Stimulated activated memory B cell treated with anti-CD40 and anti-IgM and Interleukin-4, amounts not matched to agents 10 μg/mL and 1 μg/mL and 100 μg/mL, for 72 hours (primary cell): ENCODE results near the gene TP73.
A peak's percentile ranks its signal among the peaks of the same experiment; 100 is the strongest.

Experiments used
- ATAC-seq: fragments of 150-1000 bp; cut with Tn5 transposase; 2 replicates; pipeline ENCODE4 v1.10.0; 2021
- H3K27ac Mint-ChIP-seq: one replicate; pipeline ENCODE4 v1.8.0; 2022; ENCODE audit warnings: mild to moderate bottlenecking, mixed read lengths
- H3K27me3 Mint-ChIP-seq: one replicate; pipeline ENCODE4 v1.8.0; 2022; ENCODE audit warnings: mixed read lengths
- H3K36me3 Mint-ChIP-seq: one replicate; pipeline ENCODE4 v1.8.0; 2022; ENCODE audit warnings: mixed read lengths
- H3K4me1 Mint-ChIP-seq: one replicate; pipeline ENCODE4 v1.8.0; 2022; ENCODE audit warnings: mixed read lengths
- H3K4me3 Mint-ChIP-seq: one replicate; pipeline ENCODE4 v1.8.0; 2022; ENCODE audit warnings: mild to moderate bottlenecking, moderate library complexity, mixed read lengths
- H3K9me3 Mint-ChIP-seq: one replicate; pipeline ENCODE4 v1.8.0; 2022; ENCODE audit warnings: mixed read lengths

Gene TP73

GRCh38 chr1:3690282-3691065 lies 38.2 kb downstream of the TP73 start:
- peaks cover 25% of the 10 kb centered on the region for H3K4me1 Mint-ChIP-seq
- no peak overlapping the region for H3K4me3 Mint-ChIP-seq
- H3K9me3 Mint-ChIP-seq: no peaks in the 10 kb centered on the region
- no peaks in the 10 kb centered on the region for H3K36me3 Mint-ChIP-seq
- peaks cover 31% of the 10 kb centered on the region for H3K27me3 Mint-ChIP-seq
- H3K27ac Mint-ChIP-seq: no peak overlapping the region
- no peak for ATAC-seq

GRCh38 chr1:3691421-3692204 lies 39.3 kb downstream of the TP73 start:
- Mint-ChIP-seq H3K4me1 (peaks cover 33% of the 10 kb centered on the region), H3K36me3 (no peaks in the 10 kb centered on the region), H3K4me3 (no peak overlapping the region), H3K27ac (no peak overlapping the region), H3K27me3 (peaks cover 42% of the 10 kb centered on the region), H3K9me3 (no peaks in the 10 kb centered on the region)
- ATAC-seq: no peak

- no peak for ATAC-seq
- Mint-ChIP-seq H3K27me3 (peaks cover 49% of the 10 kb centered on the region), H3K9me3 (no peaks in the 10 kb centered on the region), H3K4me1 (peaks cover 31% of the 10 kb centered on the region), H3K27ac (no peak overlapping the region), H3K4me3 (no peak overlapping the region), H3K36me3 (no peaks in the 10 kb centered on the region)
These were observed 40.3 kb downstream of the TP73 start for GRCh38 chr1:3692598-3692997.

GRCh38 chr1:3693321-3693720 lies 41.0 kb downstream of the TP73 start:
- H3K4me3 Mint-ChIP-seq: no peak overlapping the region
- peaks cover 49% of the 10 kb centered on the region for H3K27me3 Mint-ChIP-seq
- ATAC-seq: no peak
- no peaks in the 10 kb centered on the region for H3K36me3 Mint-ChIP-seq
- H3K4me1 Mint-ChIP-seq: peaks cover 24% of the 10 kb centered on the region
- no peaks in the 10 kb centered on the region for H3K9me3 Mint-ChIP-seq
- no peak overlapping the region for H3K27ac Mint-ChIP-seq

GRCh38 chr1:3695326-3696217 lies 43.3 kb downstream of the TP73 start:
- ATAC-seq: peak; percentile 63
- Mint-ChIP-seq H3K27me3 (peaks cover 58% of the 10 kb centered on the region), H3K36me3 (no peaks in the 10 kb centered on the region), H3K4me1 (peaks cover 10% of the 10 kb centered on the region), H3K9me3 (no peaks in the 10 kb centered on the region), H3K27ac (no peak overlapping the region), H3K4me3 (peak overlapping the region; percentile 58)

GRCh38 chr1:3696689-3697088 lies 44.4 kb downstream of the TP73 start:
- no peak for ATAC-seq
- Mint-ChIP-seq H3K4me3 (no peak overlapping the region), H3K36me3 (no peaks in the 10 kb centered on the region), H3K27ac (no peak overlapping the region), H3K4me1 (peaks cover 10% of the 10 kb centered on the region), H3K27me3 (peaks cover 68% of the 10 kb centered on the region), H3K9me3 (no peaks in the 10 kb centered on the region)

- H3K4me1 Mint-ChIP-seq: peaks cover 10% of the 10 kb centered on the region
- peaks cover 68% of the 10 kb centered on the region for H3K27me3 Mint-ChIP-seq
- no peaks in the 10 kb centered on the region for H3K9me3 Mint-ChIP-seq
- no peak overlapping the region for H3K4me3 Mint-ChIP-seq
- ATAC-seq: no peak
- no peak overlapping the region for H3K27ac Mint-ChIP-seq
- no peaks in the 10 kb centered on the region for H3K36me3 Mint-ChIP-seq
These were observed 44.8 kb downstream of the TP73 start for GRCh38 chr1:3697104-3697503.

- no peak for ATAC-seq
These were observed 45.5 kb downstream of the TP73 start for GRCh38 chr1:3697810-3698209.

GRCh38 chr1:3698660-3699408 lies 46.5 kb downstream of the TP73 start:
- H3K27ac Mint-ChIP-seq: no peak overlapping the region
- H3K36me3 Mint-ChIP-seq: no peaks in the 10 kb centered on the region
- no peaks in the 10 kb centered on the region for H3K9me3 Mint-ChIP-seq
- no peak for ATAC-seq
- H3K27me3 Mint-ChIP-seq: peaks cover 74% of the 10 kb centered on the region
- peaks cover 16% of the 10 kb centered on the region for H3K4me1 Mint-ChIP-seq
- no peak overlapping the region for H3K4me3 Mint-ChIP-seq

More at GRCh38 chr1:3697810-3698209, 45.5 kb downstream of the TP73 start:
- Mint-ChIP-seq H3K4me3 (no peak overlapping the region), H3K27ac (no peak overlapping the region), H3K9me3 (no peaks in the 10 kb centered on the region), H3K4me1 (peaks cover 10% of the 10 kb centered on the region), H3K27me3 (peaks cover 68% of the 10 kb centered on the region), H3K36me3 (no peaks in the 10 kb centered on the region)

GRCh38 chr1:3699596-3699995 lies 47.3 kb downstream of the TP73 start:
- Mint-ChIP-seq H3K27me3 (peaks cover 82% of the 10 kb centered on the region), H3K36me3 (no peaks in the 10 kb centered on the region), H3K27ac (no peak overlapping the region), H3K4me3 (no peak overlapping the region), H3K9me3 (no peaks in the 10 kb centered on the region), H3K4me1 (peaks cover 22% of the 10 kb centered on the region)
- ATAC-seq: no peak

- no peaks in the 10 kb centered on the region for H3K9me3 Mint-ChIP-seq
- peaks cover 81% of the 10 kb centered on the region for H3K27me3 Mint-ChIP-seq
- peaks cover 19% of the 10 kb centered on the region for H3K4me1 Mint-ChIP-seq
- no peak overlapping the region for H3K27ac Mint-ChIP-seq
- no peak for ATAC-seq
- no peak overlapping the region for H3K4me3 Mint-ChIP-seq
- H3K36me3 Mint-ChIP-seq: no peaks in the 10 kb centered on the region
These were observed 48.3 kb downstream of the TP73 start for GRCh38 chr1:3700631-3701030.

- Mint-ChIP-seq H3K27me3 (peaks cover 77% of the 10 kb centered on the region), H3K9me3 (no peaks in the 10 kb centered on the region), H3K27ac (no peak overlapping the region), H3K4me1 (peaks cover 12% of the 10 kb centered on the region), H3K36me3 (no peaks in the 10 kb centered on the region), H3K4me3 (no peak overlapping the region)
- no peak for ATAC-seq
These were observed 50.2 kb downstream of the TP73 start for GRCh38 chr1:3702528-3702927.

- H3K4me3 Mint-ChIP-seq: peak overlapping the region; percentile 28
- peaks cover 12% of the 10 kb centered on the region for H3K4me1 Mint-ChIP-seq
- ATAC-seq: no peak
- H3K9me3 Mint-ChIP-seq: no peaks in the 10 kb centered on the region
- peaks cover 77% of the 10 kb centered on the region for H3K27me3 Mint-ChIP-seq
- H3K36me3 Mint-ChIP-seq: no peaks in the 10 kb centered on the region
- peak overlapping the region; percentile 65 for H3K27ac Mint-ChIP-seq
These were observed 50.8 kb downstream of the TP73 start for GRCh38 chr1:3702990-3703728.

- no peak for ATAC-seq
- H3K36me3 Mint-ChIP-seq: no peaks in the 10 kb centered on the region
- no peaks in the 10 kb centered on the region for H3K9me3 Mint-ChIP-seq
- peaks cover 73% of the 10 kb centered on the region for H3K27me3 Mint-ChIP-seq
- peaks cover 12% of the 10 kb centered on the region for H3K4me1 Mint-ChIP-seq
- peak overlapping the region; percentile 65 for H3K27ac Mint-ChIP-seq
- H3K4me3 Mint-ChIP-seq: peak overlapping the region; percentile 54
These were observed 51.6 kb downstream of the TP73 start for GRCh38 chr1:3703786-3704371.
